ENCODE results near the gene SARDH.

- TF ChIP-seq, protein P1, sequence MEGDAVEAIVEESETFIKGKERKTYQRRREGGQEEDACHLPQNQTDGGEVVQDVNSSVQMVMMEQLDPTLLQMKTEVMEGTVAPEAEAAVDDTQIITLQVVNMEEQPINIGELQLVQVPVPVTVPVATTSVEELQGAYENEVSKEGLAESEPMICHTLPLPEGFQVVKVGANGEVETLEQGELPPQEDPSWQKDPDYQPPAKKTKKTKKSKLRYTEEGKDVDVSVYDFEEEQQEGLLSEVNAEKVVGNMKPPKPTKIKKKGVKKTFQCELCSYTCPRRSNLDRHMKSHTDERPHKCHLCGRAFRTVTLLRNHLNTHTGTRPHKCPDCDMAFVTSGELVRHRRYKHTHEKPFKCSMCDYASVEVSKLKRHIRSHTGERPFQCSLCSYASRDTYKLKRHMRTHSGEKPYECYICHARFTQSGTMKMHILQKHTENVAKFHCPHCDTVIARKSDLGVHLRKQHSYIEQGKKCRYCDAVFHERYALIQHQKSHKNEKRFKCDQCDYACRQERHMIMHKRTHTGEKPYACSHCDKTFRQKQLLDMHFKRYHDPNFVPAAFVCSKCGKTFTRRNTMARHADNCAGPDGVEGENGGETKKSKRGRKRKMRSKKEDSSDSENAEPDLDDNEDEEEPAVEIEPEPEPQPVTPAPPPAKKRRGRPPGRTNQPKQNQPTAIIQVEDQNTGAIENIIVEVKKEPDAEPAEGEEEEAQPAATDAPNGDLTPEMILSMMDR (IDR thresholded peaks at IDR 0.05; ENCODE audit: low read depth, low read length, poor library complexity, severe bottlenecking) = no peak
- TF ChIP-seq EZH2phosphoT487 (IDR thresholded peaks at IDR 0.05; ENCODE audit: borderline replicate concordance, low read length) = no peak
Measured at GRCh38 chr9:133738640-133739225, 581 bp upstream of the SARDH start.
